ENCODE results near the gene NT5DC3.

NT5DC3 gene

GRCh38 chr12:103743788-103744187, 97.2 kb downstream of the NT5DC3 start:
- TF ChIP-seq, protein P1, sequence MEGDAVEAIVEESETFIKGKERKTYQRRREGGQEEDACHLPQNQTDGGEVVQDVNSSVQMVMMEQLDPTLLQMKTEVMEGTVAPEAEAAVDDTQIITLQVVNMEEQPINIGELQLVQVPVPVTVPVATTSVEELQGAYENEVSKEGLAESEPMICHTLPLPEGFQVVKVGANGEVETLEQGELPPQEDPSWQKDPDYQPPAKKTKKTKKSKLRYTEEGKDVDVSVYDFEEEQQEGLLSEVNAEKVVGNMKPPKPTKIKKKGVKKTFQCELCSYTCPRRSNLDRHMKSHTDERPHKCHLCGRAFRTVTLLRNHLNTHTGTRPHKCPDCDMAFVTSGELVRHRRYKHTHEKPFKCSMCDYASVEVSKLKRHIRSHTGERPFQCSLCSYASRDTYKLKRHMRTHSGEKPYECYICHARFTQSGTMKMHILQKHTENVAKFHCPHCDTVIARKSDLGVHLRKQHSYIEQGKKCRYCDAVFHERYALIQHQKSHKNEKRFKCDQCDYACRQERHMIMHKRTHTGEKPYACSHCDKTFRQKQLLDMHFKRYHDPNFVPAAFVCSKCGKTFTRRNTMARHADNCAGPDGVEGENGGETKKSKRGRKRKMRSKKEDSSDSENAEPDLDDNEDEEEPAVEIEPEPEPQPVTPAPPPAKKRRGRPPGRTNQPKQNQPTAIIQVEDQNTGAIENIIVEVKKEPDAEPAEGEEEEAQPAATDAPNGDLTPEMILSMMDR (IDR thresholded peaks at IDR 0.05), result no peak
- no peak overlapping the region for H3K27ac ChIP-seq
- no peak for DNase-seq (ENCODE audit: low spot score)
- H3K4me3 ChIP-seq, result no peak overlapping the region

DNA sequence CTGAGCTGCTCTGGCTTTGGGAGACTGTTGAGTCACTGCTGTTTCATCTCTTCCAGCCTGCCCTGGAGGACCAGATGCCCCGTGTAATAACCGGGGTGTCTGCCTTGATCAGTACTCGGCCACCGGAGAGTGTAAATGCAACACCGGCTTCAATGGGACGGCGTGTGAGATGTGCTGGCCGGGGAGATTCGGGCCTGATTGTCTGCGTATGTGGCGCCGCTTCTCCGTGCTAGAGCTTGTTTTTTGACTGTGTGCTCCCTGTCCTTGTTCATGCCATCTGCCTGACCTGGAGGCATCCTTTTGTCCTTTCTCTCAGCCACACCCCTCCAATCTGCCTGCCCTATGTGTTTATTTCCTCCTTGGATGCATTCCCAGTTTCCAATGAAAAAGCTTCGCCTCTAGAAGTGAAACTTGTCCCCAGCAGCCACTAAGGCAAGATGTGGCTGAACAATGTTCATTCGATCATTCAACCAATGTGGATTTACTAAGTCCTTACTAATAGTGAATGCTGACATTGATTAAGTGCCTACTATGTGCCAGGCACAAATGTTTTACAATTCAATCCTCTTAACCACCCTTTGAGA, 98.6 kb downstream of the NT5DC3 start:
- Histone ChIP-seq H3K27ac (no peak overlapping the region), H3K4me3 (no peak overlapping the region)
- no peak for DNase-seq (ENCODE audit: low spot score)
- TF ChIP-seq, protein P1 (IDR thresholded peaks at IDR 0.05), result no peak

DNA sequence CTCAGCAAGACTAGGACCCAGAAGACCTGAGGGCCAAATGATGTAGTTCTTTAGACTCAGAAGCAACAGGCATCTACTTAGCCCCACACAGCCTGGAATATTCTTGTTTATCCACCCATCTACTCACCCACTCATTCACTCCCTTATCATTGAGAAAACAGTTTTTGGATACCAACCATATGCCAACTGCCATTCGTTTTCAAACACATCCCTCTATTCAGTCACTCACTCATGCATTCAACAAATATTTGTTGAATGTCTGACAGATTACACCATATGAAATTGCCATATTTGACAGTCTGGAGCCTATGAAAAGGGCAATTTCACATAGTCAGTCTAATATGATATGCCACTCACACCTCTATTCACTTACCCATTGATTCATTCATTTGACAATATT, 103.2 kb downstream of the NT5DC3 start:
- TF ChIP-seq, protein P1 (IDR thresholded peaks at IDR 0.05), result no peak
- no peak overlapping the region for H3K27ac ChIP-seq
- H3K4me3 ChIP-seq, result no peak overlapping the region
- DNase-seq (ENCODE audit: low spot score), result no peak

DNA sequence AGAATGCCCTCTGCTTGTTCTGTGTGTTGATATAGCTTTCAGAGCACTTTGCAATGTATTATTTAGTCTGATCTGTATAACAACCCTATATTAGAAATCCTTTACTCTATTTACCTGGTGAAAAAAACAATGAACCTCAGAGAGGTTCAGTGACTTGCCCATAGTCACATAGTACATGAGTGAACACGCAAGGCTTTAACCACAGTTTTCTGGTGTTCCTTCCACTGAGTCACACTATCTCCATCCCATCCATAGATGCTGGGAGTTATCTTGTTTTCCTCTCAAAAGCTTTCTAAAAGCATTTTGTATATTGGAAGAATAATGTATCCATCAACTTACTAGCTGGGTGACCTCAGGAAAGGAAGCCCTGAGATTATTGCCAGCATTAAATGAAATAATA, 104.5 kb downstream of the NT5DC3 start:
- TF ChIP-seq, protein P1 (IDR thresholded peaks at IDR 0.05), result no peak
- H3K27ac ChIP-seq, result no peak overlapping the region
- no peak overlapping the region for H3K4me3 ChIP-seq
- DNase-seq (ENCODE audit: low spot score), result no peak

DNA sequence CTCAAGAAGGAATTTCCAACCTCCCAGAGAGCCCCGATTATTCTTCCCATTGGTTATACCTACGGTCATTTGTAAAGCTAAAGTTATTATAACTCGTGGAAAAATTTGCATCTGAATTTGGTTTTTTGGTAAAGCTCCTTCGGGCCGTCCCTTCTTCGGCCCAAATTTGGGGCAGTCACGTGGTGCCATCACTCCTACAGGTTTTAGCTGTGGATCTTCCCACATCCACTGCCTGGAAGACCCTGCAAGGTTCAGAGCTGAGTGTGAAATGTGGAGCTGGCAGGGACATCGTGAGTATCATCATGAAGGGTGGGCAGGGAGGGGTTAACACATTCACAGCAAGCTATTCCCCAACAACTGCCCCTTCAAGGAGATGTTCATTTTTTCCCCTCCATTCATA, 105.7 kb downstream of the NT5DC3 start:
- Histone ChIP-seq H3K27ac (no peak overlapping the region), H3K4me3 (no peak overlapping the region)
- TF ChIP-seq, protein P1 (IDR thresholded peaks at IDR 0.05), result no peak
- no peak for DNase-seq (ENCODE audit: low spot score)

- H3K4me3 ChIP-seq, result no peak overlapping the region
- no peak overlapping the region for H3K27ac ChIP-seq
- TF ChIP-seq, protein P1 (IDR thresholded peaks at IDR 0.05), result no peak
- DNase-seq (ENCODE audit: low spot score), result no peak
Measured at GRCh38 chr12:103734863-103735262, 106.2 kb downstream of the NT5DC3 start.

DNA sequence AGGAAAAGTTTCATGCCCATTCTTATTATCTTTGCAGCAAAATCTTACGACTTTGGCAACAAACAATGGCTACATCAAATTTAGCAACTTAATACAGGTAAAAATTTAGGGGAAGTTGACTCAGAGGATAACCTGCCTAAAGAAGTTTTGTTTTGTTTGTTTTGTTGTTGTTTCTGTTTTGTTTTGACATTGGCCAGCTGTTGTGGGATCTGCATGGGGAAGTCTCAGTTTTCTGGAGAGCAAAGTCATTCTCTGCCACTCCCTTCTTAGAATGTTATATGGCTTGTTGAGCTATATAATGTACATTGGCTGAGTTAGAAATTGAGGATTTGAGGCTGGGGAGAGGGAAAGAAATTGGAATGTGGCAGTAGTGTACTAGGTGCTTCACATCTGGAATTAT, 109.5 kb downstream of the NT5DC3 start:
- no peak overlapping the region for H3K4me3 ChIP-seq
- DNase-seq (ENCODE audit: low spot score), result no peak
- TF ChIP-seq, protein P1 (IDR thresholded peaks at IDR 0.05), result no peak
- H3K27ac ChIP-seq, result no peak overlapping the region
